Hindlimb muscle (tissue), 1 donor: Measurements from ENCODE around the gene TESK2. TPM values are rescaled to one million over a fixed set of nuclear protein-coding genes. Genes with fewer than 3 reads are reported as not detected.
"Not testable (repeated sequence)": the region's sequence is repeated elsewhere in the genome, so short reads cannot be mapped to it uniquely, and the experiment has no call there.

Source experiments
- DNase-seq: peaks from one replicate; pipeline ENCODE4 v3.0.0-alpha.2; 2013
- polyA plus RNA-seq: library from polyadenylated mRNA; unstranded; fragments of 120-200 nt; gene quantifications from one replicate; pipeline ENCODE4 v1.2.1, GENCODE V29; 2013; ENCODE audit not compliant: insufficient read length

TESK2 gene
- polyA plus RNA-seq, 1 donor = 2.1 TPM

DNA sequence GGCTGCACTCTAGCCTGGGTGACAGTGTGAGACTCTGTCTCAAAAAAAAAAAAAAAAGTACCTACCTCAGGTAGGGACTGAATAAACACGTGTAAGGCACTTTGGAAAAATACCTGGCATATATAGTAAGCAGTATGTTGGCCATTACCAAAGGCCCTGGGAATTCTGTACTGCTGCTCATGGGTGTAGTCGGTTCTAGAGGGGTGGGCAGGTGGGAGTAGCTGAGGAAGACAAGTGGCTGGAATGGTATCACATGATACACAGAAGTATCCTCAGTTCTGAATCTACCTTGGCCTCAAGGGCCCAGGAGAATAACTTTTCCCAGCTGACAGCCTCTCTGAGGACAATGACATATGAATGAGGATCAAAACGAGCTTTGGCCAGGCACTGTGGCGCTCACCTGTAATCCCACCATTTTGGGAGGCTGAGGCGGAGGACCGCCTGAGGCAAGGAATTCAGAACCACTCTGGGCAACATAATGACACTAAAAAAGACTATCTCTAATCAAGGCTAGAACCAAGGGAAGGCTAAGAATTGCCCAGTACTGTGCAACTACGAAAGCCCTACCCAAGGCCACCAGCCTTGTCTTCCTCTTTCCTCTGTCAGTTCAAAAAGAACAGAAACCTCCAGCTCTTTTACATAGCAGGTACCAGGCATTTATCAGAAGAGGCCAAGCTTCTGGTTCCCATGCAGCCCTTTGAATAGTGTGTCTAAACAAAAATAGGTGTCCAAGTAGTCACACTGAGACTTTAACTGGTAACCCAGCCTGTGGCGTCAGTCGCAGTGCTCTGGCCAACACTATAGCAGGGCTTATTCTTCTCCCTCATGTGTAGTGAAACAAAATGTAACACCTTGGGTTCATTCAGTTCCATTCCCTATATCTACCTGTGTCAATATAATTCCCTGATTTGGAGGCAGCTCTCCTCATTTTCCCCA lies 19.3 kb upstream of the TESK2 start:
- DNase-seq = no peak

DNA sequence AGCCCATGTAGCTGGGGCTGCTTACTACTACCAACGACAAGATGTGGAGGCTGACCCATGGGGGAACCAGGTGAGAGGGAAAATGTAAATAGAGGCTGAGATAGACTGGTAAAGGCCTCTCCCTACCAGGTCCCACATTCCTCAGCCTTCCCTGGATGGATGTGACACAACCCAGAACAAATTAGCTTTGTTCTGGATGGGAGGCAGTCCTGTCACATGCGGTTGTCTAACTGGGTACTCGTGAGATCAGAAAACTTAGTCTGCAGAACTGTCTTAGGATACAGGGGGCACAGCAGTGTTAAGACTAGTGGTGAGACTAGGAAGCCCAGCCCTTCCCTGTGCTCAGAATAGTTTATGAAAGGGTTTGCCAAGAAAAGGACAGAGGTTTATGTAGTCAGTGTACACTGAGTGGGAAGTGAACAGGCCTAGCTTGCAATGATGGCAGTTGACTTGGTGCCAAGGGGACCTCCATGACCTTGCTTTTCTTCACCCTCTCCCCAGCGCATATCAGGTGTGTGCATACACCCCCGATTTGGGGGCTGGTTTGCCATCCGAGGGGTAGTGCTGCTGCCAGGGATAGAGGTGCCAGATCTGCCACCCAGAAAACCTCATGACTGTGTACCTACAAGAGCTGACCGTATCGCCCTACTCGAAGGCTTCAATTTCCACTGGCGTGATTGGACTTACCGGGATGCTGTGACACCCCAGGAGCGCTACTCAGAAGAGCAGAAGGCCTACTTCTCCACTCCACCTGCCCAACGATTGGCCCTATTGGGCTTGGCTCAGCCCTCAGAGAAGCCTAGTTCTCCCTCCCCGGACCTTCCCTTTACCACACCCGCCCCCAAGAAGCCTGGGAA lies 17.6 kb upstream of the TESK2 start:
- no peak for DNase-seq

DNA sequence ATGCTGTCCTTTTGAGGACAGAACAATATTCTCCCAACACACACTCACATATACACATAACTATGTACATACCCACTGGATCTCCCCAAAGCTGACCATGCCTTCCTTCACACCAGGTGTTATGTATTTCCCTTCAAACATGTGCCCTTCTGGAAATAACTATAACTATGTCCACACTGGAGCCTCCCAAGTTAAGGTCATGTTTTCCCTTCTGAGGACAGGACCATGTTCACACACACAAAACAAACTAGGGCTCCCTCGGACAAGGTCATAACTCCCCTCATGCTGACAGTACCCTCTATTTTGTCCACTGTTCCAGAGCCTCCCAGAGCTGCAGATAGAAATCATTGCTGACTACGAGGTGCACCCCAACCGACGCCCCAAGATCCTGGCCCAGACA lies 16.9 kb upstream of the TESK2 start:
- no peak for DNase-seq

DNA sequence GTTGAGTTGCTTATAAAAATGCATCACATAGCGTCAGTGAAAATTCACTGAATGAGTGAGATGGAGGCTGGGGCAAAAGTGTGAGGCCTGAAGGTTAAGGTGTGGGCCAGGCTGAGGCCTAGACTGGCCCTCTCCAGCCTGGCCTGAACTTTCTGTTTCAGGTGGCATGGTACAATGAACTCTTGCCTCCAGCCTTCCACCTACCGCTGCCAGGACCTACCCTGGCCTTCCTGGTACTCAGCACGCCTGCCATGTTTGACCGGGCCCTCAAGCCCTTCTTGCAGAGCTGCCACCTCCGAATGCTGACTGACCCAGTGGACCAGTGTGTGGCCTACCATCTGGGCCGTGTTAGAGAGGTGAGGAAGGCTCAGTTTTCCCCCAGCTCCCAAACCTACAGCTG lies 16.2 kb upstream of the TESK2 start:
- no peak for DNase-seq

DNA sequence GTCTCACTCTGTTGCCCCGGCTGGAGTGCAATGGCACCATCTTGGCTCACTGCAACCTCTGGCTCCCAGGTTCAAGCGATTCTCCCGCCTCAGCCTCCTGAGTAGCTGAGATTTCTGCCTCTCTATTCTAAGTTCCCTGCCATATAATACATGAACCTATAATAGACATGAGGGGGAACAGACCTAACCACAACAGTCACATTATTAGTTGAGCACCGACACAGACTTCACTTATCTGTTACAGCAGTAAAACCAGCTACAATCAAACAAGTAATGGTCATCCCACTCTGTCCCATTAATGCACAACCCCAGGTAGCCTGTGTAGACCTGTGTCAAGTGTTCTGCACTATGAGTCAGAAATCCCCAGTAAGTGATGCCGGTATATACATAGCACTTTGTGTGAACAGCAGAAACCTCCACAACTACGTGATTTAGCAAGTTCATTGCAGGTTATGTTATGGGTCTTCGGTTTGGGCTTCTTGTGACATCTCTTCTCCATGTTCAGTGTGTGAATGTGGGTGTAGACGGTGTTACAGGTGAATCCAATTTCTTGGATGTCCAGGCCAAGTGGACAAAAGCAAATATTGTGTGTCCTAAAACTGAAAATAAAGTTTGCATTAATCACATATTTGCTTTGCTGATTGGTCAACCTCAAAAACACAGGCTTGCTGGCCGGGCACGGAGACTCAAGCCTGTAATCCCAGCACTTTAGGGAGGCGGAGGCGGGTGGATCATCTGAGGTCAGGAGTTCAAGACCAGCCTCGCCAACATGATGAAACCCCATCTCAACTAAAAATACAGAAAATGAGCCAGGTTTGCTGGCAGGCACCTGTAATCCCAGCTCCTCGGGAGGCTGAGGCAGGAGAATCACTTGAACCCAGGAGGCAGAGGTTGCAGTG lies 12.7 kb upstream of the TESK2 start:
- no peak for DNase-seq

DNA sequence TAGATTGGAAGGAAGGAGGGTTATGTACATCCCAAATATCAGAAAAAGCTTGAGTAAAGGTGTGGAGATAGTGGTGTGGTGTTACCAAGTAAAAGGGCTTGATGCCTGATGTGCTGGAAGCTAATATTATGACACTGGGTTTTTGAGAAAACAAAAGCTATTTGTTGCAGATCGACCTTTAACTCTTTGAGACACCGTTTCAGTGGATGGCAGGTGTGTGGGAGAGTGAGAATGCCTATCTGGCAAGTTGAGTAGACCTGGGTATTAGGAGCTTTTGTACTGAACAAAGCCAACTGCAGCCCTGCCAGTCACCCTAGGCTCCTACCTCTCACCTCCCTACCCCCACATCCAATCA lies 10.5 kb upstream of the TESK2 start:
- DNase-seq = no peak

DNA sequence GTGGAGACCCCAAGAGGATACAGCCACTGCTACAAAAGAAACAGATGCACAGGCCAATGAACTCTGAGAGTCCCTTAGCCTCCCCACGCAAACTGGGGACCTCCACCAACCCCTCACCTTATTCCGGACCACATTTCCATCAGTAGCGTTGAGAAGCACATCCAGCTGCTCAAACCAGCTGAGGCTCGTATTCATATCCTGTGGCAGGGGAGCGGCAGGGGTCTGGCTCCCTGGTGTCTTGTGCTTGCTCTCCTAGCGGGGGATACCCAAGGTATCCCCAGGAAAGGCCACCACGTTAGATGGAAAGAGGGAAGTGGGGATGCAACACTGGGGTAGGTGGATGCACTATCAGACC lies 8.4 kb upstream of the TESK2 start:
- DNase-seq = no peak

DNA sequence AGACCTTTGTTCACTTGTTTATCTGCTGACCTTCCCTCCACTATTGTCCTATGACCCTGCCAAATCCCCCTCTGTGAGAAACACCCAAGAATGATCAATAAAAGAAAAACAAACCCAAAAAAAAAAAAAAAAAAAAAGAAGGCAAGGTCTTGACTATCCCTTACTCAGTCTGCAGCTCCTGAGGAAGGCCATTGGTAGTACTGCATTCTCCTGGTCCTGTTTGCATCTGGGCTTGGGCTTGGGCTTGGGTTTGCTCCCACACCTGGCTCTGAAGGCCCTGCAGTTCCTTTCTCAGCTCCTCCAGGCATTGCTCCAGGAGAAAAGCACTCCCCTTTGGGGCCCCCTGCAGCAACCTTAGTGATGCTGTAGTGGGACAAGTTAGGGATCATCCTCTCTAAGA lies 7.3 kb upstream of the TESK2 start:
- no peak for DNase-seq

DNA sequence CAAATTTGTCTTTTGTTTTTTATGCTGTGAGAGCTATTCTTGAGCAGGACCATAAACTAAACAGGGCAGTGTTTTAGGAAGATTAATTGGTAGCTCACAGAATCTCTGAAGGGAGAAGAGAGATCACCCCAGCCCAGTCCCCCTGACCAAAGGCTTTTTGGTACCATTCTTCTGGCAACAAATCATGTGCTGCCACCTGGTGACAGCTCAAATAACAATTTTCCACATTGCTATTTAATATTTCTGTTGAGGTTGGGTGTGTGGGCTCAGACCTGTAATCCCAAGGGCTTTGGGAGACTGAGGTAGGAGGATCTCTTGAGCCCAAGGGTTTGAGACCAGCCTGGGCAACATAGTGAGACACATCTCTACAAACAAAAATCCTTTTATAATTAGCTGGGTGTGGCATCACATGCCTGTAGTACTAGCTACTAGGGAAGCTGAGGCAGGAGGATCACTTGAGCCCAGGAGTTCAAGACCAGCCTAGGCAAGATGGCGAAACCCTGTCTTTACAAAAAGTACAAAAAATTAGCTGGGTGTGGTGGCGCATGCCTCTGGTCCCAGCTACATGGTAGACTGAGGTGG lies 2.2 kb upstream of the TESK2 start:
- peak; percentile 46 for DNase-seq

DNA sequence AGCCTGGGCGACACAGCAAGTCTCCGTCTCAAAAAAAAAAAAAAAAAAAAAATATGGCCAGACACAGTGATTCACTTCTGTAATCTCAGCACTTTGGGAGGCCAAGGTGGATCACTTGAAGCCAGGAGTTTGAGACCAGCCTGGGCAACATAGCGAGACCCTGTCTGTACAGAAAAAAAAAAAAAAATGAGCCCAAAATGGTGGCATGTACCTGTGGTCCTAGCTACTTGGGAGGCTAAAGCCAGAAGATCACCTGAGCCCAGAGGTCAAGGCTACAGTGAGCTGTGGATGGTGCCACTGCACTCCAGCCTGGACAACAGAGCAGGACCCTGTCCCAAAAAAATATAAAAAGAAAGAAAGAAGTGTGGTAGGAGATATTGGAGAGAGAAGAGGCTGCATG lies 1.7 kb upstream of the TESK2 start:
- DNase-seq = no peak

DNA sequence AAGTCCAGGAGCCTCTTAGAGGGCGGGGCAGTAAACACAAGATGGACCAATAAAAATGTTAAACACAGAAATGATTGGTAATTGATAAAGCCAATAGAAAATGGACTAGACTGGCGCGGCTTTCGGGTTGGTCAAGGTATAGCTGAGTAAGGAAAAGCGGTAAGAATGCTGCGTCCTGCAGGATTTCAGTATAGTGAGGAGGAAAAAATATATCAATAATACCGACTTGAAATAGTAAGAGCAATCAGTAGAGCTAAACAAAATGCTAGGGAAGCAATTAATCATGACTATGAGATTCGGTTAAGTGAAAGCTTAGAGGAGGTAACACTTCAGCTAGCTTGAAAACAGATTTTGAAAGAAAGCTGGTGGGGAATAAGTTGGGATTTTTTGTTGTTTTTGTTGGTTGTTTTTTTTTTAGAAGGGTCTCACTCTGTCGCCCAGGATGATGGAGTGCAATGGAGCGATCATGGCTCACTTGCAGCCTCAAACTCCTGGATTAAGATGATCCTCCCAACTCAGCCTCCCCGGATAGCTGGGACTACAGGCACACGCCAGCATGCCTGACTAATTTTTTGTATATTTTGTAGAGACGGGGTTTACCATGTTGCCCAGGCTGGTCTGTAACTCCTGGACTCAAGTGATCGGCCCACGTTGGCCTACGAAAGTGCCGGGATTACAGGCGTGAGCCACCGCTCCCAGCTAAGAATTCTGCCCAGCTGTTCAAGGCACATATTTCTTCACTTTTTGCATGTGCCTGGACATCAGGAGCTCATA lies 711 bp upstream of the TESK2 start:
- no peak for DNase-seq

DNA sequence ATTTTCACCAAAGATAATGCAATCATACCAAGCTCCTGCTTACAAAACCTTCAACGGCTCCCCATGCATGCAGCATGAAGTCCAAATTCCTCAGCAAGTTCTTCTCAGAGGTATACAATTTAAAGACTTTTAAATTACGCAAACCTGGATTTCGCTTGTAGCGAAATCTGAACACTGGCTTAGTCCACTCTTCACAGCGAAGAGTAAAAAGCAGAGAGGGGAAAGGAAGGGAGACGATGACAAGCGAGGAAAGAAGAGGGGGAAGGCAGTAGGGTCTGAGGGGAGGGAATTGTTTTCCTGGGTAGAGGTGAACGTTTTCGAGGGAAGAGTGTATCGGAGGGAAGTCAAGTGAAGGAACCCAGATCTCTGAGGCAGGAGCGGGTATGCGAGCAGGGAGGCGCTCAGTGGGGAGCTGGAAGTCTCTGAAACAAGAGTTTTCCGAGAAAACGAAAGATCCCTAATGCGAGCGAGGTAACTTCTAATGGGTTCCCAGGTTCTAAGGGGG lies 790 bp downstream of the TESK2 start:
- DNase-seq = no peak

DNA sequence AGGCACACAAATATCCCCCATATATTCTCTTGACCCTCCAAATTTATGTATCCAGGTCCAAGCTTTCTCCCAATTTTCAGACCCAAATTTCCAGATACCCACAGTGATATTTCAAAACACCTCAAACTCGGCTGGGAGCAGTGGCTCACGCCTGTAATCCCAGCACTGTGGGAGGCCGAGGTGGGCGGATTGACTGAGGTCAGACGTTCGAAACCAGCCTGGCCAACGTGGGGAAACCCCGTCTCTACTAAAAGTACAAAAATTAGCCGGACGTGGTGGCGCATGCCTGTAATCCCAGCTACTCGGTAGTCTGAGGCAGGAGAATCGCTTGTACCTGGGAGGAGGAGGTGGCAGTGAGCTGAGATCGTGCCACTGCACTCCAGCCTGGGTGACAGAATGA lies 1.6 kb downstream of the TESK2 start:
- not testable (repeated sequence) for DNase-seq

DNA sequence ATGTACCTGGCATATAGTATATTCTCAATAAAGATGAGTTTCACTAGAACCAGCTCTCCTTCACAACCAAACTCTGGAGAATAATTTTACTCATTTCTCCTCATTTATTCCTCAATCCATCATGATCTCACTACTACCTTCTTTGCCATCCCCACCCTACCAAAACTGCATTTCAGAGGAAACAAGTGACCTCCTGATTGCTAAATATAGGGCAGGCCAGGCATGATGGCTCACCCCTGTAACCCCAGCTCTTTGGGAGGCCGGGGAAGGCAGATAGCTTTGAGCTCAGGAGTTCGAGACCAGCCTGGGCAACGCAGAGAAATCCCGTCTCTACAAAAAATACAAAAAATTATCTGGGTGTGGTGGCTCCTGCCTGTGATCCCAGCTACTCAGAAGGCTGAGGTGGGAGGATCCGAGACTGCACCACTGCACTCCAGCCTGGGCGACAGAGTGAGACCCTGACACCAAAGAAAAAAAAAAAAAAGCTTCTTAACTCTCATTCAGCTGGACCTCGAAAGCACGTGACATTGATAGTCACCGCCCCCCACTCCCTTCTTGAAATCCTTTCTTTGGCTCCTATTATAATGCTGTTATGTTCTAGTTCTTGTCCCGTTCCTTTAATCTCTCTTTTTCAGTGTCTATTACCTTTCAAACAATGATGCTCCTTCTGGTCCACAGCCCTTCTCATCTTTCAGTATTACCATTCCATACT lies 2.1 kb downstream of the TESK2 start:
- DNase-seq = no peak

DNA sequence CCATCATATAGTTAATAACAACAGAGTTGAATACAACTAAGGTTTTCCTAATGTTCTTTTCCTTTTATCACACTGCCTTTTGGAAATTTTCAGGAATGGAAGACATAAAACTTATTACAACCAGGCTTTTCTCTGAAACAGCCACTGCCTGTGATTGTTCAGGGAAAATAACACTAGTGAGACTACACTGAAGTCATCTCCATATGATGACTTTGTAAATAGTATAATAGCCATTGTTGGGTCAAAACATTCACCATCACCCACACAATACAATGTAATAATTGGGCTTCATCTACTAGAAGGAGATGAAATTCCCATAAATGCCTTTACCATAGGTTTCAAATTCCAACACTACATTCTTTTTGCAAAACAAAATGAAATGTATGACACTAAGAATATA lies 5.0 kb downstream of the TESK2 start:
- no peak for DNase-seq

DNA sequence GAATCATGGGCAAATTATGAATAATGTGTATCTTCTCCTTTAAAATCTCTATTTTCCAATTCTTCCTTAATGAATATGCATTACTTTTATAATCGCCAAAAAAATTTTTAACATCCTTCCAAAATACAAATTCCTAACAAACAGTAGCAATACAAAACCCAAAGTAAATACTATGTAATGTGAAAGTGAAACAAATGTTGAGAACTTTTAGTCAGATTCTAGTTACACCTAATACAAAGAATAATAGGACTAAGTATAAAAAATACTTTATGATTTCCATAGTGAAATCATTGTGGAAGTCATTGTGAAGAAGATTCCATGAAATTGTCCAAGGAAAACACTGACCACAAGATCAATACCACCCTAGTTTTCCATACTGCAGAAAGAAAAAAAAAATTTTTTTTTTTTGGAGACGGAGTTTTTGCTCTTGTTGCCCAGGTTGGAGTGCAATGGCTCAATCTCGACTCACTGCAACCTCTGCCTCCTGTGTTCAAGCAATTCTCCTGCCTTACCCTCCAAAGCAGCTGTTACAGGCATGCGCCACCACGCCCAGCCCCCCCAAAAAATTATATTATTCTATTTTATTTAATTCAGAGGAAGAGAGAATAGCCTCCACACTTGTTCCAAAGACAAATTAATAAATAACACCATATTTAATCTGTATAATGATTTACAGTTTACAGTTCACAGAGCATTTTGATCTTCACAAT lies 11.8 kb downstream of the TESK2 start:
- no peak for DNase-seq

DNA sequence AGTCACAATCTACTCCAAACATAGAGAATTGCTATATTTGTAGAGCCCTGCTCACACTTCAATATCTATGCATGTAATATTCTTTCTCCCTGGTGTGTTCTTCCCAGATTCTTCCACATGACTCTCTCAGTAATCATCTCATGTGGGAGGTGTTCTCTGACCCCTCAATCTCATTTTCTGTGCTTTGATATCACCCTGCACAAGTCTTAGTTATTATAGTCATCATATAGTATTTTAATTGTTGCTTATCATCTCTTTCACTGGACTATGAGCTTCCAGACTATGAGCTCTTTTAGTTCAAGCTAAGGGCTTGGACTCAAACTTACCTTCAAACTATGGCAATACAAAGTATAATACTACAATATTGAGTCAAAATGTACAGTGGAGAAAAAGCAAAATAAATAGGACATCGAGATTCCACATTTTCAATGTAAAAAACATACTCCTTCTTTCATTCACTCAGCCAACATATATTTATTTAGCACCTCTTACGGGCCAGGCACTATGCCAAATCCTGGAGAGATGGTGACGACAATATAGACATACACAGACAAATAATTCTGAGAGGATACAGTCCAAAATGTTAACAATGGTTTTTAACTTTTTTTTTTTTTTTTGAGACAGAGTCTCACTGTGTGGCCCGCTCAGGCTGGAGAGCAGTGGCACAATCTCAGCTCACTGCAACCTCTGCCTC lies 12.7 kb downstream of the TESK2 start:
- no peak for DNase-seq

DNA sequence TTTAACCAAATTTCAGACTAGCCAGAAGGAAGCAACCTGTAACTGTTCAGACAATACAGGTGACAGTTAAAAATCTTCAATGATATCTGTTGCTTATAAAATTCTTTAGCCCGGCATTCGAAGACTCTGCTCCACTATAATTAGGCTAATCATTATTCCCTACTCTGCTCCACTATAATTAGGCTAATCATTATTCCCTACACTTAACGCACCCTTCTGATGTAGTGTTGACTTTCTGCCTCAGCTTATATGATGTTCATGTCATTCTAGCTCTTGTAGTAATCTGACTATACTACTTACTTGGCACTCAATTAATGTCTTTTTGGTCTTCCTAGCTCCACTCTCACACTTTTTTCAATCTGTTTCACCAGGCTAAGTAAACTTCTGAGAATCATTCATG lies 13.3 kb downstream of the TESK2 start:
- no peak for DNase-seq

DNA sequence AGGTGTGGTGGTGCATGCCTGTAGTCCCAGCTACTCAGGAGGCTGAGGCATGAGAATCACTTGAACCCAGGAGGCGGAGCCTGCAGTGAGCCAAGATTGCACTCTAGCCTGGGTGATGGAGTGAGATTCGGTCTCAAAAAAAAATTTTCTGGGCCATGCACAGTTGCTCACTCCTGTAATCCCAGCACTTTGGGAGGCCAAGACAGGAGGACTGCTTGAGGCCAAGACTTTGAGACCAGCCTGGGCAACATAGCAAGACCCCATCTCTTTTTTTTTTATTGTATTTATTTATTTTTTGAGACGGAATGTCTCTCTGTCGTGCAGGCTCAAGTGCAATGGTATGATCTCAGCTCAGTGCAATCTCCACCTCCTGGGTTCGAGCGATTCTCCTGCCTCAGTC lies 16.8 kb downstream of the TESK2 start:
- not testable (repeated sequence) for DNase-seq
